Progenitor cell of endocrine pancreas (in vitro differentiated cells): Measurements from ENCODE around the gene CEACAM1. TPM values are rescaled to one million over a fixed set of nuclear protein-coding genes. Genes with fewer than 3 reads are reported as not detected.
"Not testable (repeated sequence)": the region's sequence is repeated elsewhere in the genome, so short reads cannot be mapped to it uniquely, and the experiment has no call there.

Source experiments
- DNase-seq: peaks from one replicate; pipeline ENCODE4 v3.0.0; 2021; ENCODE audit warnings: low spot score; ENCODE audit not compliant: unreplicated experiment
- H3K27ac Mint-ChIP-seq: 2 replicates; pipeline ENCODE4 v1.8.0; 2021; ENCODE audit warnings: mild to moderate bottlenecking, moderate library complexity, mixed read lengths
- H3K27me3 Mint-ChIP-seq: 2 replicates; pipeline ENCODE4 v1.8.0; 2021; ENCODE audit warnings: mixed read lengths
- H3K36me3 Mint-ChIP-seq: 2 replicates; pipeline ENCODE4 v1.8.0; 2022; ENCODE audit warnings: mixed read lengths; ENCODE audit not compliant: insufficient read depth
- H3K4me1 Mint-ChIP-seq: 2 replicates; pipeline ENCODE4 v1.8.0; 2021; ENCODE audit warnings: low read depth, mixed read lengths
- H3K4me3 Mint-ChIP-seq: 2 replicates; pipeline ENCODE4 v1.8.0; 2021; ENCODE audit warnings: low read depth, mild to moderate bottlenecking, moderate library complexity, mixed read lengths
- H3K9me3 Mint-ChIP-seq: 2 replicates; pipeline ENCODE4 v1.8.0; 2021; ENCODE audit warnings: low read depth, mixed read lengths
- CTCF ChIP-seq: fragments of 200-600 bp; sonication (generic); IDR thresholded peaks from one replicate; pipeline ENCODE4 v1.5.0; 2021; ENCODE audit warnings: antibody characterized with exemption, mild to moderate bottlenecking; ENCODE audit not compliant: unreplicated experiment
- total RNA-seq: library from RNA; stranded (reverse); gene quantifications from 2 replicates; pipeline ENCODE4 v1.2.1, GENCODE V29; 2021

The CEACAM1 gene
- total RNA-seq, 1 donor from 2014 or later, result 0.69 TPM

DNA sequence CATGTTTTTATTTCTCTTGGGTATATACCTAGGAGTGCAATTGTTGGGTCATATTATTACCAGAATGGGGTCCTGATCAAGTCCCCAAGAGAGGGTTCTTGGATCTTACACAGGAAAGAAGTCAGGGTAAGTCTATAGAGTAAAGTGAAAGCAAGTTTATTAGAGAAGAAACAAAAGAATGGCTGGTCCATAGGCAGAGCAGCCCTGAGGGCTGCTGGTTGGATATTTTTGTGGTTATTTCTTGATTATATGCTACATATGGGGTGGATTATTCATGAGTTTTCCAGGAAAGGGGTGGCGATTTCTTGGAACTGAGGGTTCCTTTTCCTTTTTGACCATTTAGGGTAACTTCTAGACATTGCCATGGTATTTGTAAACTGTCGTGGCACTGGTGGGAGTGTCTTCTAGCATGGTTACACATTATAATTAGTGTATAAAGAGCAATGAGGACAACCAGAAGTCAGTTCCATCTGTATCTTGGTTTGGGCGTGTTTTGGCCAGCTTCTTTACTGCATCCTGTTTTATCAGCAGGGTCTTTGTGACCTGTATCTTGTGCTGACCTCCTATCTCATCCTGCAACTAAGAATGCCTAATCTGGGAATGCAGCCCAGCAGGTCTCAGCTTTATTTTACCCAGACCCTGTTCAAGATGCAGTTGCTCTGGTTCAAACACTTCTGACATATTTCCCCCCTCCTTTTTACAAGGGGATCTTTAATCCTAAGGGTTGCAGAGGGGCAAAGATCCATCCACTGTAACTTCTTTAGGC, 41.1 kb downstream of the CEACAM1 start:
- TF ChIP-seq CTCF, result no peak
- no peaks in the 10 kb centered on the region for H3K27me3 Mint-ChIP-seq
- H3K27ac Mint-ChIP-seq, result no peak overlapping the region
- DNase-seq, result no peak
- H3K4me3 Mint-ChIP-seq, result no peak overlapping the region
- H3K4me1 Mint-ChIP-seq, result peaks cover 23% of the 10 kb centered on the region
- H3K9me3 Mint-ChIP-seq, result no peaks in the 10 kb centered on the region
- H3K36me3 Mint-ChIP-seq, result no peaks in the 10 kb centered on the region

DNA sequence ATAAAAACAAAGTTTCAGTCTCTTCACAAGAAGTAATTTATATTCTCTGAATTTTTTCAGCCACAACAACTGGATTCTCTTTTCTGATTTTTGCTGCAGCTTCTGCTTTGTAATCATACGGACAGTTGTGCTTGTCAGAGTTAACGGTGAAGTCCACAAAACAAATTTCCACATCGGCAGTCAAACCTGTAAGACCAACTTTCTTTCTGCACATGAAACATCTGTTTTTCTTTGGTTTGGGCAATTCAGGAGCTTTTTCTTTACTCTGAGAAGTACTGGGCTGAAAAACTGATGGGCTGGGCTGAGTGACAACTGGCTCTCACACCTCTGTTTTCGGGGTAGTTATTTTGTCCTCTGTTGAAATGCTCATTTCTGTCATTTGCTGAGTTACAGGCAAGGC, 43.2 kb downstream of the CEACAM1 start:
- not testable (repeated sequence) for H3K36me3 Mint-ChIP-seq, H3K9me3 Mint-ChIP-seq, DNase-seq, H3K27ac Mint-ChIP-seq, H3K4me3 Mint-ChIP-seq, H3K27me3 Mint-ChIP-seq
- peaks cover 30% of the 10 kb centered on the region for H3K4me1 Mint-ChIP-seq

DNA sequence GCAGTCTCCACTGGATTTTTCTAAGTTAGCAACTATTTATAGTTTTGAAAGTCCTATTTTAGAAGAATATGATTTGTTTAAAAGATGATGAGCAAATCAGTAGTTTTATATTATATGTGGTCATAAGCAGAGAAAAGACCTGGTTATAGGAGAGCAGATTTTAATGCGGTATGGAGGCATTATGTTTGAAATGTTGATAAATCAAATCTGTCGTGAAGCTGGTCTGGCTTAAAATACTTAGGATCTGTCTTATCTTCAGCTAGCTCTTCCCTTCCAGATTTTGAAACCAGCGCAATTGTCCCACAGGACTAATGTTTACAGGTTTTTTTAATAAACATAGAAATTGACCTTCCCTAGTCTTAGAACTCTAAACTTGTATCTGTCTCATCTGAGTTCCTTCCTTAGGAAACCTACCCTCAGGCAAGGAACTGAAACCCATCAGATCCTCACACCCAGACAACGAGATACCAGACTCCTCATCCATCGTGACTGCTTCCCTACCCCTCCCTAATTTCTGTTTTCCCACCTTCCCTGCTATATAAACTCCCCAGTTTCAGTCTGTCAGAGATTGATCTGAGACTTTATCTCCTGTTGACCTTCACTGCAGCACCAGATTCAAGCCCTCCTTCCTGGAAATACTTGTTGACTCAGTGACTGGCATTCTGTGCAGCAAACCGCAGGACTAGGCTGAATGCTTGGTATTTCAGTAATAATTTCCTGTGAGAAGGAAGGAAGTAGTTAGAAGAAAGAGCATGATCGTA, 47.8 kb downstream of the CEACAM1 start:
- Mint-ChIP-seq H3K27ac (peak overlapping the region; percentile 18), H3K4me3 (no peak overlapping the region)
- DNase-seq, result no peak

DNA sequence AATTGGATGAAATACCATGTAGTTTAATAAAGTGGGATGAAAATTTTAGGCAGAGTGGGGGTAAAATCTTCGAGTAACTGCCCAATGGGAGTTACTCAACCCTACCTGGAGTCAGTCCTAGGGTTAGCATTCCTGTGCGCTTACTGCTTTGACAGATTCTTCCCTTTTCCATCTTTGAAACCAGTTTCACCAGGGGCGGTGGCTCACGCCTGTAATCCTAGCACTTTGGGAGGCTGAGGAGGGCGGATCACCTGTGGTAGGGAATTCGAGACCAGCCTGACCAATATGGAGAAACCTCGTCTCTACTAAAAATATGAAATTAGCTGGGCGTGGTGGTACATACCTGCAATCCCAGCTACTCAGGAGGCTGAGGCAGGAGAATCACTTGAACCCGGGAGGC, 48.5 kb downstream of the CEACAM1 start:
- Mint-ChIP-seq H3K36me3 (no peaks in the 10 kb centered on the region), H3K4me3 (no peak overlapping the region), H3K27ac (no peak overlapping the region), H3K4me1 (peaks cover 11% of the 10 kb centered on the region), H3K27me3 (peaks cover 2% of the 10 kb centered on the region), H3K9me3 (no peaks in the 10 kb centered on the region)
- no peak for DNase-seq
- no peak for TF ChIP-seq CTCF

More for the DNA sequence above, 47.8 kb downstream of the CEACAM1 start:
- no peaks in the 10 kb centered on the region for H3K36me3 Mint-ChIP-seq
- TF ChIP-seq CTCF, result no peak
- H3K9me3 Mint-ChIP-seq, result no peaks in the 10 kb centered on the region
- peaks cover 9% of the 10 kb centered on the region for H3K4me1 Mint-ChIP-seq
- H3K27me3 Mint-ChIP-seq, result no peaks in the 10 kb centered on the region

DNA sequence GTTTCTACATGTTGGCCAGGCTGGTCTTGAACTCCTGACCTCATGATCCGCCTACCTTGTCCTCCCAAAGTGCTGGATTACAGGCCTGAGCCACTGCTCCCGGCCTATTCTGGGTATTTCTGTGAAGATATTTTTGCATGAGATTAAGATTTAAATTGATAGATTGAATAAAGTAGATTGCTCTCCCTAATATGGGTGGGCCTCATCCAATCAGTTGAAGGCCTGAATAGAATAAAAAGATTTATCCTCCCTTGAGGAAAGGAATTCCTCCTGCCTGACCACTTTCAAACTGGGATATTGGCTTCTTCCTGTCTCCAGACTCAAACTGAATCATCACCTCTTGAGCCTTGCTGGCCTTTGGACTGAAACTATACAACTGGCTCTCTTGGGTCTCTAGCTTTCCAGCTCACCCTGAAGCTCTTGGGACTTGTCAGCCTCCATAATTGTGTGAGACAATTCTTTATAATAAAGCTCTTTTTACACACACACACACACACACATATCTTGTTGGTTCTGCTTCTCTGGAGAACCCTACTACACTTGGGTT, 49.4 kb downstream of the CEACAM1 start:
- no peak overlapping the region for H3K4me3 Mint-ChIP-seq
- DNase-seq, result no peak
- no peaks in the 10 kb centered on the region for H3K9me3 Mint-ChIP-seq
- H3K27me3 Mint-ChIP-seq, result peaks cover 5% of the 10 kb centered on the region
- no peaks in the 10 kb centered on the region for H3K36me3 Mint-ChIP-seq
- no peak for TF ChIP-seq CTCF
- H3K4me1 Mint-ChIP-seq, result peaks cover 11% of the 10 kb centered on the region
- no peak overlapping the region for H3K27ac Mint-ChIP-seq
